Brain microvascular endothelial cell (primary cell): Measurements from ENCODE around the gene SNTG2.

ENCODE experiments used
- DNase-seq: peaks from one replicate; pipeline ENCODE4 v3.0.0-alpha.2; 2020
- H3K27ac ChIP-seq: fragments of 250-450 bp; sonication (Bioruptor Pico); 2 replicates; pipeline ENCODE4 v1.5.1; 2020; ENCODE audit warnings: mild to moderate bottlenecking, moderate library complexity
- H3K27me3 ChIP-seq: fragments of 250-450 bp; sonication (Bioruptor Pico); replicated peaks from 2 replicates; pipeline ENCODE4 v1.5.1; 2020; ENCODE audit warnings: mild to moderate bottlenecking
- H3K36me3 ChIP-seq: fragments of 250-450 bp; sonication (Bioruptor Pico); replicated peaks from 2 replicates; pipeline ENCODE4 v1.5.1; 2020; ENCODE audit warnings: mild to moderate bottlenecking
- H3K4me3 ChIP-seq: 2 replicates; pipeline ENCODE4 v1.5.1; 2011; ENCODE audit warnings: low read depth, mild to moderate bottlenecking, control low read depth, low read length, moderate library complexity
- in situ Hi-C: cut with HindIII; loops from 2 replicates; pipeline ENCODE4 v1.10.0; 2017; ENCODE audit warnings: low sequenced_read_pairs, low pct_ligation_motif_present
- TF ChIP-seq, protein P1 (sequence below): IDR thresholded peaks from 2 replicates; pipeline ENCODE4 v1.5.1; 2011; ENCODE audit warnings: low read depth, mild to moderate bottlenecking, moderate library complexity, low read length, control low read depth, inconsistent platforms; ENCODE audit errors: missing control alignments

Gene SNTG2

GRCh38 chr2:1251520-1251919 lies 300.9 kb downstream of the SNTG2 start:
- in situ Hi-C loops, result no loop called here
- TF ChIP-seq, protein P1, sequence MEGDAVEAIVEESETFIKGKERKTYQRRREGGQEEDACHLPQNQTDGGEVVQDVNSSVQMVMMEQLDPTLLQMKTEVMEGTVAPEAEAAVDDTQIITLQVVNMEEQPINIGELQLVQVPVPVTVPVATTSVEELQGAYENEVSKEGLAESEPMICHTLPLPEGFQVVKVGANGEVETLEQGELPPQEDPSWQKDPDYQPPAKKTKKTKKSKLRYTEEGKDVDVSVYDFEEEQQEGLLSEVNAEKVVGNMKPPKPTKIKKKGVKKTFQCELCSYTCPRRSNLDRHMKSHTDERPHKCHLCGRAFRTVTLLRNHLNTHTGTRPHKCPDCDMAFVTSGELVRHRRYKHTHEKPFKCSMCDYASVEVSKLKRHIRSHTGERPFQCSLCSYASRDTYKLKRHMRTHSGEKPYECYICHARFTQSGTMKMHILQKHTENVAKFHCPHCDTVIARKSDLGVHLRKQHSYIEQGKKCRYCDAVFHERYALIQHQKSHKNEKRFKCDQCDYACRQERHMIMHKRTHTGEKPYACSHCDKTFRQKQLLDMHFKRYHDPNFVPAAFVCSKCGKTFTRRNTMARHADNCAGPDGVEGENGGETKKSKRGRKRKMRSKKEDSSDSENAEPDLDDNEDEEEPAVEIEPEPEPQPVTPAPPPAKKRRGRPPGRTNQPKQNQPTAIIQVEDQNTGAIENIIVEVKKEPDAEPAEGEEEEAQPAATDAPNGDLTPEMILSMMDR, result no peak
- Histone ChIP-seq H3K27me3 (no peaks in the 10 kb centered on the region), H3K4me3 (no peak overlapping the region), H3K27ac (no peak overlapping the region), H3K36me3 (no peaks in the 10 kb centered on the region)
- DNase-seq, result no peak

DNA sequence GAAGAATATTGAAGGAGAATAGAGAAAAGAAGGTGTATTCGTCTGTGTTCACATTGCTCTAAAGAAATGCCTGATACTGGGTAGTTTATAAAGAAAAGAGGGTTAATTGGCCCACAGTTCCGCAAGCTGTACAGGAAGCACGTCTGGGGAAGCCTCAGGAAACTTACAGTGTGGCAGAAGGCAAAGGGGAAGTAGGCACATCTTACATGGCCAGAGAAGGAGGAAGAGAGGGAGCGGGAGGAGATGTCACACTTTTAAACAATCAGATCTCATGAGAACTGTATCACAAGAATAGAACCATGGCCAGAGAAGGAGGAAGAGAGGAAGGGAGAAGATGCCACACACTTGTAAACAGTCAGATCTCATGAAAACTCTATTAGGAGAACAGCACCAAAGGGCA lies 303.0 kb downstream of the SNTG2 start:
- Histone ChIP-seq H3K27ac (no peak overlapping the region), H3K4me3 (no peak overlapping the region), H3K36me3 (no peaks in the 10 kb centered on the region), H3K27me3 (no peaks in the 10 kb centered on the region)
- in situ Hi-C loops, result no loop called here
- TF ChIP-seq, protein P1, result no peak
- DNase-seq, result no peak

GRCh38 chr2:1254662-1255343 lies 304.2 kb downstream of the SNTG2 start:
- TF ChIP-seq, protein P1, result no peak
- DNase-seq, result no peak
- no peak overlapping the region for H3K4me3 ChIP-seq
- no peak overlapping the region for H3K27ac ChIP-seq
- in situ Hi-C loops, result no loop called here
- no peaks in the 10 kb centered on the region for H3K36me3 ChIP-seq
- H3K27me3 ChIP-seq, result no peaks in the 10 kb centered on the region

DNA sequence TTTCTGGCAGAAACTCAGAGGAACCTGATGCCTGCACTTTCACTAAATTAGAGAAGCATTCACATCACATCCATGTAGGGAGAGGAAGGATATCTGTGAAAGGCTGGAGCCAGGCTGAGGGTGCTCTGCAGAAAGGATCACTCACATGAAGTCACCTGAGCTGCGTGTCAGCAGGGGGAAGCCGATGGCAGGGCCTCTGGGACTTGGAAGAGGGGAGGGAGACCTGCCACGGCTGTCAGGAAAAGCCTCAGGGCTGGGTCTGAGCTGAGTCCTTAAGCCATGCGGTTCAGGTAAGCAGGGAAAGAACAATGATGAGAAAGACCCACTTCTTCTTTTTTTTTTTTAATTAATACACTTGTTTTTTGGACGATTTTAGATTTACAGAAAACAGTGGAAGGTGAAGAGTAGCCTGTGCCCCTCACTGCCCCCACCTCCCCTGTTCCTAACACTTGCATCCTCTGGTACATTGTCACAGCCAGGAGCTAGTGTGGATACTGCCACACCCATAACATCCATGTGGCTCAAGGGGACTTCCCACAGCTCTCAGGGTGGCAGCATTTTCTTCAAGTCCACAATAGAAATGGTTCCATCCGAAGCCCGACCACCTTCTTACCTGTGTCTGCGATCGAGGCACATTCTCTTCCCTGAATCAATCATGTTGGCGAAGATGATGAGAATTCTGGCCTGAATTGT lies 306.1 kb downstream of the SNTG2 start:
- no peaks in the 10 kb centered on the region for H3K36me3 ChIP-seq
- in situ Hi-C loops, result no loop called here
- no peak overlapping the region for H3K4me3 ChIP-seq
- H3K27ac ChIP-seq, result no peak overlapping the region
- no peak for DNase-seq
- TF ChIP-seq, protein P1, result no peak
- no peaks in the 10 kb centered on the region for H3K27me3 ChIP-seq

DNA sequence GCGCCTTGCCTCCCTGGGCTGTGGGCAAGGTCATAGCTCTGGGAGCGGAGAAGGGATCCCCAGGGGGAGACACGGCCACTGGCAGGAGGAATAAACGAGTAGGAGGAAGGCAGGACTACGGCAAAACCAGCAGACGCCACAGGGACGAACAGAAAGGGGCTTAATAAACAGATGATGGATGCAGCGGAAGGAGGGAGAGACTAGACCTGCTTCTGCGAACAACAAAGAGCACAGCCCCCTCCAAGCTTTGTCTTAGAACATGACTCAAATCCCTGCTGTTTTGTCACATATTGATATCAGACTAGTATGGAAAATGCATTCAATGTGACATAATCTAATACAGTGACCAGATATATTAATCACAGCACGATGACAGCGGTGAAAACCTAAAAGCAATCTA lies 306.7 kb downstream of the SNTG2 start:
- Histone ChIP-seq H3K27ac (no peak overlapping the region), H3K4me3 (no peak overlapping the region), H3K27me3 (no peaks in the 10 kb centered on the region), H3K36me3 (no peaks in the 10 kb centered on the region)
- no peak for DNase-seq
- in situ Hi-C loops, result no loop called here
- TF ChIP-seq, protein P1, result no peak
